Measurements from ENCODE around the gene MRTO4. TPM values are rescaled to one million over a fixed set of nuclear protein-coding genes. Genes with fewer than 3 reads are reported as not detected.

MRTO4 gene
- total and polyA plus RNA-seq, 9 of the 15 experiments (the other 6 are each of a cell fraction or from before 2014, with no cell fraction given): 62.0 to 173 (median 146) TPM

- TF ChIP-seq, protein P1, sequence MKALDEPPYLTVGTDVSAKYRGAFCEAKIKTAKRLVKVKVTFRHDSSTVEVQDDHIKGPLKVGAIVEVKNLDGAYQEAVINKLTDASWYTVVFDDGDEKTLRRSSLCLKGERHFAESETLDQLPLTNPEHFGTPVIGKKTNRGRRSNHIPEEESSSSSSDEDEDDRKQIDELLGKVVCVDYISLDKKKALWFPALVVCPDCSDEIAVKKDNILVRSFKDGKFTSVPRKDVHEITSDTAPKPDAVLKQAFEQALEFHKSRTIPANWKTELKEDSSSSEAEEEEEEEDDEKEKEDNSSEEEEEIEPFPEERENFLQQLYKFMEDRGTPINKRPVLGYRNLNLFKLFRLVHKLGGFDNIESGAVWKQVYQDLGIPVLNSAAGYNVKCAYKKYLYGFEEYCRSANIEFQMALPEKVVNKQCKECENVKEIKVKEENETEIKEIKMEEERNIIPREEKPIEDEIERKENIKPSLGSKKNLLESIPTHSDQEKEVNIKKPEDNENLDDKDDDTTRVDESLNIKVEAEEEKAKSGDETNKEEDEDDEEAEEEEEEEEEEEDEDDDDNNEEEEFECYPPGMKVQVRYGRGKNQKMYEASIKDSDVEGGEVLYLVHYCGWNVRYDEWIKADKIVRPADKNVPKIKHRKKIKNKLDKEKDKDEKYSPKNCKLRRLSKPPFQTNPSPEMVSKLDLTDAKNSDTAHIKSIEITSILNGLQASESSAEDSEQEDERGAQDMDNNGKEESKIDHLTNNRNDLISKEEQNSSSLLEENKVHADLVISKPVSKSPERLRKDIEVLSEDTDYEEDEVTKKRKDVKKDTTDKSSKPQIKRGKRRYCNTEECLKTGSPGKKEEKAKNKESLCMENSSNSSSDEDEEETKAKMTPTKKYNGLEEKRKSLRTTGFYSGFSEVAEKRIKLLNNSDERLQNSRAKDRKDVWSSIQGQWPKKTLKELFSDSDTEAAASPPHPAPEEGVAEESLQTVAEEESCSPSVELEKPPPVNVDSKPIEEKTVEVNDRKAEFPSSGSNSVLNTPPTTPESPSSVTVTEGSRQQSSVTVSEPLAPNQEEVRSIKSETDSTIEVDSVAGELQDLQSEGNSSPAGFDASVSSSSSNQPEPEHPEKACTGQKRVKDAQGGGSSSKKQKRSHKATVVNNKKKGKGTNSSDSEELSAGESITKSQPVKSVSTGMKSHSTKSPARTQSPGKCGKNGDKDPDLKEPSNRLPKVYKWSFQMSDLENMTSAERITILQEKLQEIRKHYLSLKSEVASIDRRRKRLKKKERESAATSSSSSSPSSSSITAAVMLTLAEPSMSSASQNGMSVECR (CRISPR knock-in tag; IDR thresholded peaks at IDR 0.05): no peak
- no peak for TF ChIP-seq BHLHE40 (IDR thresholded peaks at IDR 0.05; ENCODE audit: low read length)
- TF ChIP-seq KAT7 (CRISPR knock-in tag; IDR thresholded peaks at IDR 0.05; ENCODE audit: borderline replicate concordance): no peak
- TF ChIP-seq ZNF589 (CRISPR knock-in tag; IDR thresholded peaks at IDR 0.05; ENCODE audit: low read depth): 0 out of 2 replicates have a peak, but pooled peaks have one; percentile 2
- TF ChIP-seq SREBF1 (IDR thresholded peaks at IDR 0.05; ENCODE audit: borderline replicate concordance, low read depth, low read length): no peak
- no peak for TF ChIP-seq GATAD2B (IDR thresholded peaks at IDR 0.05; ENCODE audit: borderline replicate concordance)
- TF ChIP-seq, protein P2, sequence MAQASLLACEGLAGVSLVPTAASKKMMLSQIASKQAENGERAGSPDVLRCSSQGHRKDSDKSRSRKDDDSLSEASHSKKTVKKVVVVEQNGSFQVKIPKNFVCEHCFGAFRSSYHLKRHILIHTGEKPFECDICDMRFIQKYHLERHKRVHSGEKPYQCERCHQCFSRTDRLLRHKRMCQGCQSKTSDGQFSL (CRISPR knock-in tag; IDR thresholded peaks at IDR 0.05): no peak
- TF ChIP-seq, protein P2 (tag; IDR thresholded peaks at IDR 0.05): 0 out of 4 replicates have a peak, but pooled peaks of 1 of the 2 experiments have one; percentile 8
- no peak for TF ChIP-seq FOXO4 (CRISPR knock-in tag; IDR thresholded peaks at IDR 0.05)
- TF ChIP-seq TBL1XR1 (IDR thresholded peaks at IDR 0.05; ENCODE audit: low read length in 2 of 2): no peak
- no peak for TF ChIP-seq MEF2D (tag; conservative IDR thresholded peaks at IDR 0.05; ENCODE audit: low read depth)
- TF ChIP-seq HSF4 (CRISPR knock-in tag; IDR thresholded peaks at IDR 0.05; ENCODE audit: borderline replicate concordance): no peak
- TF ChIP-seq HDAC8 (tag; IDR thresholded peaks at IDR 0.05): no peak
Observed at GRCh38 chr1:19210772-19211549, 40.6 kb upstream of the MRTO4 start (continued).

All from K562 (cell line).